DND-41 (cell line): Measurements from ENCODE around the gene SLC8A3.

Source experiments
- ATAC-seq: fragments of 200-7000 bp; cut with Tn5 transposase; 3 replicates; pipeline ENCODE4 v1.9.1; 2021; ENCODE audit warnings: low read depth; ENCODE audit not compliant: insufficient read depth
- DNase-seq: peaks from one replicate; pipeline ENCODE4 v3.0.0-alpha.2; 2020
- H2AFZ ChIP-seq: 2 replicates; pipeline ENCODE4 v1.6.0; 2012; ENCODE audit warnings: low read depth, low read length
- H3K27ac ChIP-seq: 2 replicates; pipeline ENCODE4 v1.5.1; 2012; ENCODE audit warnings: low read length, inconsistent platforms
- H3K27me3 ChIP-seq: fragments of 200-600 bp; sonication (generic); 2 replicates; pipeline ENCODE4 v1.6.0; 2012; ENCODE audit warnings: low read length, mild to moderate bottlenecking, inconsistent platforms; ENCODE audit not compliant: insufficient read depth, poor library complexity
- H3K36me3 ChIP-seq: 2 replicates; pipeline ENCODE4 v1.5.1; 2012; ENCODE audit warnings: low read length, inconsistent platforms; ENCODE audit not compliant: insufficient read depth
- H3K4me1 ChIP-seq: 2 replicates; pipeline ENCODE4 v1.5.1; 2012; ENCODE audit warnings: mild to moderate bottlenecking, low read length; ENCODE audit not compliant: insufficient read depth
- H3K4me2 ChIP-seq: 2 replicates; pipeline ENCODE4 v1.6.0; 2012; ENCODE audit warnings: mild to moderate bottlenecking, moderate library complexity, low read length, inconsistent platforms; ENCODE audit not compliant: insufficient read depth
- H3K4me3 ChIP-seq, 2 experiments: fragments of 200-600 bp in 1 of 2; shearing (Covaris generic) in 1 of 2; 2 replicates each; pipeline ENCODE4 v1.5.1; 2012 to 2016; ENCODE audit warnings: inconsistent platforms in 2 of 2, low read length in 2 of 2, mild to moderate bottlenecking in 2 of 2, low read depth in 1 of 2, moderate library complexity in 1 of 2
- H3K79me2 ChIP-seq: 2 replicates; pipeline ENCODE4 v1.6.0; 2012; ENCODE audit warnings: low read length, inconsistent platforms; ENCODE audit not compliant: insufficient read depth
- H3K9ac ChIP-seq: 2 replicates; pipeline ENCODE4 v1.6.0; 2012; ENCODE audit warnings: low read depth, mild to moderate bottlenecking, inconsistent platforms, low read length, moderate library complexity
- H3K9me3 ChIP-seq: 2 replicates; pipeline ENCODE4 v1.5.1; 2012; ENCODE audit warnings: low read length, moderate library complexity, mild to moderate bottlenecking, inconsistent platforms; ENCODE audit not compliant: insufficient read depth, severe bottlenecking
- H4K20me1 ChIP-seq: 2 replicates; pipeline ENCODE4 v1.6.0; 2012; ENCODE audit warnings: low read length; ENCODE audit not compliant: insufficient read depth
- CTCF ChIP-seq: IDR thresholded peaks from 2 replicates; pipeline ENCODE4 v1.5.1; 2012; ENCODE audit warnings: borderline replicate concordance, low read length, moderate library complexity, mild to moderate bottlenecking; ENCODE audit not compliant: poor library complexity, severe bottlenecking; ENCODE audit errors: extremely low read depth
- EZH2 ChIP-seq: IDR thresholded peaks from 3 replicates; pipeline ENCODE4 v1.6.1; 2012; ENCODE audit warnings: borderline replicate concordance, low read depth, mild to moderate bottlenecking, moderate library complexity, low read length, inconsistent platforms; ENCODE audit not compliant: severe bottlenecking

Gene SLC8A3

GRCh38 chr14:70005281-70005805 lies 183.4 kb downstream of the SLC8A3 start:
- Histone ChIP-seq H3K4me3 (no peak overlapping the region), H3K27me3 (peaks cover 9% of the 10 kb centered on the region), H3K9ac (no peak overlapping the region), H3K79me2 (no peaks in the 10 kb centered on the region), H3K36me3 (no peaks in the 10 kb centered on the region), H3K27ac (no peak overlapping the region), H2AFZ (no peak overlapping the region), H4K20me1 (no peaks in the 10 kb centered on the region), H3K4me1 (no peaks in the 10 kb centered on the region), H3K4me2 (no peak overlapping the region), H3K9me3 (no peaks in the 10 kb centered on the region)
- TF ChIP-seq EZH2: no peak
- TF ChIP-seq CTCF: no peak
- DNase-seq (no peak), ATAC-seq (no peak)

- H3K9ac ChIP-seq: no peak overlapping the region
- ATAC-seq: no peak
- no peak overlapping the region for H3K4me2 ChIP-seq
- no peak overlapping the region for H2AFZ ChIP-seq
- no peaks in the 10 kb centered on the region for H3K9me3 ChIP-seq
- peaks cover 9% of the 10 kb centered on the region for H3K27me3 ChIP-seq
- DNase-seq: no peak
- H4K20me1 ChIP-seq: no peaks in the 10 kb centered on the region
- H3K4me3 ChIP-seq: no peak overlapping the region
- TF ChIP-seq EZH2 (no peak), CTCF (no peak)
- no peaks in the 10 kb centered on the region for H3K79me2 ChIP-seq
- no peaks in the 10 kb centered on the region for H3K36me3 ChIP-seq
- H3K27ac ChIP-seq: no peak overlapping the region
- H3K4me1 ChIP-seq: no peaks in the 10 kb centered on the region
Observed at GRCh38 chr14:70004791-70005190, 184.0 kb downstream of the SLC8A3 start.

GRCh38 chr14:70002589-70003346 lies 186.0 kb downstream of the SLC8A3 start:
- TF ChIP-seq EZH2 (no peak), CTCF (no peak)
- no peaks in the 10 kb centered on the region for H3K4me1 ChIP-seq
- no peak overlapping the region for H3K4me3 ChIP-seq
- no peak overlapping the region for H3K9ac ChIP-seq
- no peaks in the 10 kb centered on the region for H3K79me2 ChIP-seq
- ATAC-seq: no peak
- no peak for DNase-seq
- H3K4me2 ChIP-seq: no peak overlapping the region
- H2AFZ ChIP-seq: no peak overlapping the region
- no peaks in the 10 kb centered on the region for H4K20me1 ChIP-seq
- no peaks in the 10 kb centered on the region for H3K9me3 ChIP-seq
- peaks cover 9% of the 10 kb centered on the region for H3K27me3 ChIP-seq
- no peaks in the 10 kb centered on the region for H3K36me3 ChIP-seq
- H3K27ac ChIP-seq: no peak overlapping the region
